Inferior parietal cortex (tissue), 1 donor: ENCODE results near the gene MAPK10.
A peak's percentile ranks its signal among the peaks of the same experiment; 100 is the strongest.
"Not testable (repeated sequence)": the region's sequence is repeated elsewhere in the genome, so short reads cannot be mapped to it uniquely, and the experiment has no call there.

Experiments
- DNase-seq: peaks from one replicate; pipeline ENCODE4 v3.0.0-alpha.2; 2016; ENCODE audit errors: extremely low spot score

Gene MAPK10

GRCh38 chr4:86035688-86036087 is 324.2 kb downstream of the MAPK10 start:
- DNase-seq = no peak

DNA sequence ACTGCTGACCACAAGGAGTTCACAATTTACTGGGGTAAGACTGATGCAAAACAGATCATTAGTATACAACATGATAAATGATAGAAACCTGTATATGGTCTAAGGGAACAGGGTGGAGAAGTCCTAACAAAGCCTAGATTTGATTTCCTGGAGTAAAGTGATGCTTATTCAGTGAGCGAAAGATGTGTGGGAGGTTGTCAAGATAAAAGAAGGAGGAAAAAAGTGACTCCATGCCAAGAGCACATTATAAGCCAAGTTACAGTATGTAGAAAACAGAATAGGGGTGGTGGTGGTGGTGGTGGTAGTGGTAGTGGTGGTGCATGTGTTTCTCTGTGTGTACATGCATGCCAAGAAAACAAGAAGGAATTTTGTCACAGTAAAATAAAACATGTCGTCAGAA is 325.2 kb downstream of the MAPK10 start:
- DNase-seq = no peak

GRCh38 chr4:86033171-86033570 is 326.7 kb downstream of the MAPK10 start:
- peak; percentile 59 for DNase-seq

GRCh38 chr4:86032476-86033022 is 327.3 kb downstream of the MAPK10 start:
- DNase-seq = no peak

DNA sequence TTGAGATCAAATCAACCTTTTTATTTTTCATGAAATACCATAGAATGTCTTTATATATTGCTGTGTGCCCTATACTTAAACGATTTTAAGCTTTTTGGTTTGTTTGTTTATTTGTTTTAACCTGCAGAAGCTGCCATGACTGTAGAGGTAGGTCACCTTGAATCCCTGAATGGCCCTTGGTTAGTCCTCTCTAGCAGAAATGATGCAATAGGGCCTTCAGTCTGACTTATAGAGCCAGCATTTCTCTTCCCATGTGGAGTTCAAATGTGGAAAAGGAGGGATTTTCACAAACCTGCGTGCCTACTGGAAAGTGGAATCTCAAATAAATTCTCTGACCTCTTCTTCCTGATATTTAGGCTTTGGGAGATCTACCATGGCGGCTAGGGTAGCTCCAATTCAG is 327.9 kb downstream of the MAPK10 start:
- no peak for DNase-seq

- no peak for DNase-seq
Observed at GRCh38 chr4:86026720-86027119, 333.1 kb downstream of the MAPK10 start.

- not testable (repeated sequence) for DNase-seq
Observed at GRCh38 chr4:86021671-86022070, 338.2 kb downstream of the MAPK10 start.

DNA sequence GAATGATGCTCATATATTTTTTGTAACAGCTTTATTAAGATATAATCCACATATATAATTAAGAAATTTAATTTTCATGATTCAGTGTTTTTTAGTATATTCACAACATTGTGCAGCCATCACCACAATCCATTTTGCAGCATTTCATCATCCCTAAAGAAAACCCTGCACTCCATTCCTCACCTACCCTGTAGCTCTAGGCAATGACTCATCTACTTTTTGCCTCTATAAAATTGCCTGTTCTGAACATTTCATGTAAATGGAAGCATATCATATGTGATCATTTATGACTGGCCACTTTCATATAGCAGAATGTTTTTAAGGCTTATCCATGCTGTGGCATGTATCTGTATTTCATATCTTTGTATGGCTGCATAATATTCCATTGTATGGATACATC is 339.9 kb downstream of the MAPK10 start:
- no peak for DNase-seq

DNA sequence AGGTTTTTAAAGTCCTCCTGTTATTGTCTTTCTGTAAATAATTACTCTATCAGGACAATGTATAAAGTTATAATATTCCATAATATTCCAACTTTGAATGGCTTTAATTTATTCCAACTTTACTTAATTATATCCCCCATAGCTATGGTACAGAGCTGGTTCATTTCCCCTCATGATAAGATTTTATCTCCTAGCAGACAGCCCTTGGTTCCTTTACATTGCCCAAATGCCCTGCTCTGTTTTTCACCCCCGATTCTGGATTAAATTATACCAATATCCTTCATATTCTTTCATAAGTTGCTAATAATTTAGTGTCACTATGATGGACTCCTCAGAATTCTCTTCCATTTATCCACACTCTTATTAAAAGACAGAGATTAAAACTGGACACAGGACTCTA is 340.5 kb downstream of the MAPK10 start:
- no peak for DNase-seq

GRCh38 chr4:86015412-86016350 is 344.2 kb downstream of the MAPK10 start:
- DNase-seq = no peak

- DNase-seq = no peak
Observed at GRCh38 chr4:86014599-86014998, 345.3 kb downstream of the MAPK10 start.

GRCh38 chr4:86013621-86014020 is 346.2 kb downstream of the MAPK10 start:
- DNase-seq = no peak

GRCh38 chr4:86011117-86011516 is 348.7 kb downstream of the MAPK10 start:
- DNase-seq = no peak

- peak; percentile 47 for DNase-seq
Observed at GRCh38 chr4:86007042-86007441, 352.8 kb downstream of the MAPK10 start.

DNA sequence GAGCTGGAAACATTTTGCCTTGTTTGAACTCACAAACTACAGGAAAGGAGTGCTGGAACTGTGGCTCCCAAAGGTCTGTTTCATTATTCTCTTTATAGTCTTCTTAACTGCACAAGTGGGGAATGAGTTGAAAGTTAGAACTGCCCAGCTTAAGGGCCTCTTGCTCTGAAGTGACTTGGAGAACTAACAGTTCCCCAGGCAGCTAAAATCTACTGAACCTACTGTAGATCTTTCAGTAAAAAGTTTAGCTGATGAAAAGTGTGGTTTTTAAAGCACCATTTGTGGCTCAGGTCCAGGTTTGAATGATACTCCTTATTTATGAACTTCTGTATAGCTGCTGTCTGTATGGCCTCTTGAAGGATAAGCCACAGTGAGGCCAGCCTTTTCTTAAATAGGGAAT is 353.8 kb downstream of the MAPK10 start:
- no peak for DNase-seq

- DNase-seq = no peak
Observed at GRCh38 chr4:86004030-86004429, 355.8 kb downstream of the MAPK10 start.

DNA sequence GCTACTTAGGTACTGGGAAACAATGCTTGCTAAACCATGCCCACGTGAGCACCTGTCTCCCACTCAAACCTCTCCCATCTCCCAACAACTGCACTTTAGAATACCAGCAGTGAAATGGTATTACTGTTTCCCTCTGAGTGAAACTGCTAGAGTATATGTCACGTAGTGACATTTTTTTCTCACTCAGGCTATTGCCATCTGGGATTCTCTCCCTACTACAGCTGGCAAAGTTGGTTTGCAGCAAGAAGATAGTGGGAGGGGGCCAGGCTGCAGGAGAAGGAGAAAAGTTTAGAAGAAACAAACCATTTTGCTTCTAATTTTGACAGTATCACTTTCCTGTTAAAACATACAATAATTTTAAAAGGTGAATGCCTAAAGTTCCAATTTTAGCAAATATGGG is 358.3 kb downstream of the MAPK10 start:
- no peak for DNase-seq

- no peak for DNase-seq
Observed at GRCh38 chr4:85995361-85995760, 364.5 kb downstream of the MAPK10 start.

DNA sequence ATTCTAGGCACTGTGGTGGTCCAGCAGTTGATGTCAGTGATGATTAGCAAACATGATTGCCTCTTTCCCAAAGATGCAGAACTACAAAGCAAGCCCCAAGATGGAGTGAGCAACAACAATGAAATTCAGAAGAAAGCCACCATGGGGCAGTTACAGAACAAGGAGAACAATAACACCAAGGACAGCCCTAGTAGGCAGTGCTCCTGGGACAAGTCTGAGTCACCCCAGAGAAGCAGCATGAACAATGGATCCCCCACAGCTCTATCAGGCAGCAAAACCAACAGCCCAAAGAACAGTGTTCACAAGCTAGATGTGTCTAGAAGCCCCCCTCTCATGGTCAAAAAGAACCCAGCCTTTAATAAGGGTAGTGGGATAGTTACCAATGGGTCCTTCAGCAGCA is 365.3 kb downstream of the MAPK10 start:
- no peak for DNase-seq

- DNase-seq = no peak
Observed at GRCh38 chr4:85993641-85994040, 366.2 kb downstream of the MAPK10 start.

DNA sequence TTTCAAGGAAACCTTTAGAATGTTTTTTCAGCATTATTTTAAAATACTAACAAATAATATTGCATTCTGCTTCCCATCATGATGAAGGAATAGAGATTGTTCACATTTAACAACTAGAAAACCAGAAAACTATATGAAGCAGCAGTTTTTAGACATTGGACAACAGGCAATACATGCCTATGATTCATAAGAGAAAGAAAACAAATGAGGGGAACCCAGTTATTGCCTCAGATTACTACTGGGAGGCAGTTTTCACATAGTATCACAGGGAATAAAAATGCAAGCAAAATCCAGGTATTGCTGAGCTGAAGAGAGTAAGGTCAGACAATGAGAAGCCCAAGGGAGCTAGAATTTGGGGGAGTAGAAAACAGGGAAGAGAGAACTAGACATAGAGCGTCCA is 373.6 kb downstream of the MAPK10 start:
- no peak for DNase-seq

DNA sequence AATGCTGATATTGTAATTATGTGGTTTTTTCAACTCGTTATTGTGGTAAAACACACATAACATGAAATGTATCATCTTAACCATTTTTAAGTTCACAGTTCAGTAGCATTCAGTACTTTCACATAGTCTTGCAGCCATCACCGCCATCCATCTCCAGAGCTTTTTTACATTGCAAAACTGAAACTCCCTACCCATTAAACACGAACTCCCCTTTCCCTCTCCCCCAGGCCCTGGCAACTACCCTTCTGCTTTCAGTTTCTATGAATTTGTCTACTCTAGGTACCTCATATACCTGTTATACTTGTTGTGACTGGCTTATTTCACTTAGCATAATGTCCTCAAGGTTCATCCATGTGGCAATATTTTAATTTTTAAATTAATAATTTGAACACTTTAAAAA is 380.6 kb downstream of the MAPK10 start:
- no peak for DNase-seq

DNA sequence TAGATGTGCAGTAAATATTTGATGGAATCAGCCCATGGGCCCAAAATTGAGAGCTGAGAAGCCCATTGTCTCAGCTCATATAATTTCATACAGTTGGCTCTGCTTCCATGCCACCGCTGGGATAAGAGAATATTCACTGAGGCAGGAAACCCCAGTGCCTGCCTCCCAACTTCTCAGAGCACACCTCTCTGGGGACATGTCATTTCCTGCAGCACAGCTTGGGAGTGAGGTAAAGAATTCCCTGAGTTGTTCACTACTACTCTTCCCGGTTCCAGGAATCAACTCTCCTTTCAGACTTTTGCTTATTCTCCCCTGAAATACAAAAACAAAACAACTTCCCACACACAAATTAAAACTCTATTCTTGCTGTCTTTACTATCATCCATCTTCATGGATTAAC is 389.3 kb downstream of the MAPK10 start:
- DNase-seq = no peak
